HepG2 (cell line): ENCODE measurements around the gene DDX43. TPM values are rescaled to one million over a fixed set of nuclear protein-coding genes. Genes with fewer than 3 reads are reported as not detected.

ENCODE experiments used
- ARID4A ChIP-seq: sonication (generic); formaldehyde crosslinking; IDR thresholded peaks from 2 replicates; pipeline ENCODE4 v1.5.0; 2020; ENCODE audit warnings: mild to moderate bottlenecking, missing genetic modification reagents, borderline replicate concordance
- CCAR2 ChIP-seq: fragments of 200-400 bp; formaldehyde crosslinking; optimal IDR thresholded peaks from 2 replicates; pipeline ENCODE3; 2018; ENCODE audit warnings: low read depth, mild to moderate bottlenecking, low read length, moderate library complexity
- CERS6 ChIP-seq: sonication (generic); formaldehyde crosslinking; IDR thresholded peaks from 2 replicates; pipeline ENCODE4 v1.5.0; 2020; ENCODE audit warnings: missing genetic modification reagents
- ELF1 ChIP-seq: sonication (generic); formaldehyde crosslinking; IDR thresholded peaks from 2 replicates; pipeline ENCODE4 v1.4.0; 2020; ENCODE audit warnings: missing genetic modification reagents
- EZH2 ChIP-seq: conservative IDR thresholded peaks from 2 replicates; pipeline ENCODE4 v1.6.1; 2012; ENCODE audit warnings: mild to moderate bottlenecking, low read depth, low read length, moderate library complexity
- FOXK1 ChIP-seq: sonication (generic); formaldehyde crosslinking; IDR thresholded peaks from 2 replicates; pipeline ENCODE4 v1.4.0; 2020; ENCODE audit warnings: low read depth, missing genetic modification reagents, borderline replicate concordance
- GATAD1 ChIP-seq: IDR thresholded peaks from 2 replicates; pipeline ENCODE4 v1.6.1; 2016; ENCODE audit warnings: missing genetic modification reagents, missing compliant biosample characterization
- HBP1 ChIP-seq: IDR thresholded peaks from 2 replicates; pipeline ENCODE4 v1.6.1; 2016; ENCODE audit warnings: low read depth, control low read depth
- NONO ChIP-seq, 2 experiments: fragments of 450-650 bp in 1 of 2; sonication (generic) in 1 of 2; formaldehyde crosslinking in 1 of 2; IDR thresholded peaks in 1 of 2; conservative IDR thresholded peaks in 1 of 2; 2 replicates each; pipeline versions ENCODE4 v1.6.1 to v1.8.0; 2017 to 2022; ENCODE audit warnings: mild to moderate bottlenecking in 1 of 2, missing genetic modification reagents in 1 of 2, moderate library complexity in 1 of 2
- PRDM10 ChIP-seq: sonication (generic); formaldehyde crosslinking; IDR thresholded peaks from 2 replicates; pipeline ENCODE4 v1.4.0; 2020; ENCODE audit warnings: low read depth, missing genetic modification reagents
- REPIN1 ChIP-seq: sonication (generic); formaldehyde crosslinking; IDR thresholded peaks from 2 replicates; pipeline ENCODE4 v1.8.0; 2022; ENCODE audit warnings: missing genetic modification reagents, low read depth, mild to moderate bottlenecking, borderline replicate concordance
- RNF219 ChIP-seq: sonication (generic); formaldehyde crosslinking; IDR thresholded peaks from 2 replicates; pipeline ENCODE4 v1.5.0; 2020; ENCODE audit warnings: mild to moderate bottlenecking, missing genetic modification reagents
- SRY ChIP-seq: sonication (generic); formaldehyde crosslinking; IDR thresholded peaks from 2 replicates; pipeline ENCODE4 v1.8.0; 2022; ENCODE audit warnings: mild to moderate bottlenecking, missing genetic modification reagents
- TAF15 ChIP-seq: fragments of 200-400 bp; formaldehyde crosslinking; IDR thresholded peaks from one replicate; pipeline ENCODE4 v1.6.1; 2018; ENCODE audit warnings: mild to moderate bottlenecking, low read depth, low read length; ENCODE audit not compliant: poor library complexity, severe bottlenecking
- ZNF121 ChIP-seq: sonication (generic); formaldehyde crosslinking; IDR thresholded peaks from 2 replicates; pipeline ENCODE4 v1.5.0; 2020; ENCODE audit warnings: mild to moderate bottlenecking, missing genetic modification reagents
- polyA plus RNA-seq, 8 experiments: library from polyadenylated mRNA; depleted of rRNA in 3 of 8; stranded (reverse) in 7 of 8; unstranded in 1 of 8; fragments of >200 nt; fragmentation: Illumina TruSeq in 4 of 8; extraction: Trizol in 4 of 8; gene quantifications; 2 replicates each; pipeline versions ENCODE4 v1.2.1 to v1.2.3, GENCODE V29; 2011 to 2016; ENCODE audit warnings: low read depth in 4 of 8, missing spikeins in 1 of 8, mixed read lengths in 1 of 8; ENCODE audit not compliant: insufficient read depth in 1 of 8
- total RNA-seq, 5 experiments: library from RNA; depleted of rRNA; stranded (reverse); fragments of >200 nt; fragmentation: Illumina TruSeq; extraction: Trizol; gene quantifications; 2 replicates each; pipeline ENCODE4 v1.2.3, GENCODE V29; 2016; ENCODE audit warnings: low read depth in 1 of 5

DDX43 gene
- total and polyA plus RNA-seq, 2 of the 13 experiments (the other 11 are each of a cell fraction or from before 2014, with no cell fraction given): not detected

- TF ChIP-seq FOXK1 (no peak), EZH2 (peak; percentile 70; the same call in 1 of the 2 replicates), SRY (peak; percentile 21; the same call in 1 of the 2 replicates), REPIN1 (CRISPR knock-in tag) (no peak), ELF1 (no peak), RNF219 (CRISPR knock-in tag) (no peak), ZNF121 (CRISPR knock-in tag) (no peak), PRDM10 (no peak), HBP1 (CRISPR knock-in tag) (no peak), NONO (IDR thresholded peaks at IDR 0.05) (no peak), NONO (CRISPR knock-in tag; conservative IDR thresholded peaks at IDR 0.05) (no peak), CERS6 (CRISPR knock-in tag) (no peak), GATAD1 (CRISPR knock-in tag) (no peak), CCAR2 (no peak), TAF15 (no peak), ARID4A (no peak)
Measured at GRCh38 chr6:73388800-73389512, 5.7 kb upstream of the DDX43 start (continued).
